ENCODE data around the gene GSN. TPM values are rescaled to one million over a fixed set of nuclear protein-coding genes. Genes with fewer than 3 reads are reported as not detected.

GSN gene
- total RNA-seq, 3 donors from 2014 or later: 1,290 to 13,922 (median 1,437) TPM

GRCh38 chr9:121371495-121372061 is 103.6 kb downstream of the GSN start:
- no peak for DNase-seq (ENCODE audit: low spot score in 2 of 2)
- H3K27ac ChIP-seq: peak overlapping the region; percentile 96 to 99
- H3K9me3 ChIP-seq: no peaks in the 10 kb centered on the region
- intact Hi-C loops (cut with DNase I; ENCODE audit: low total_unique reads): loop anchor here (5.0 kb wide), 1 partner anchor 49 kb away; no protein-coding TSS in a partner anchor
- H3K36me3 ChIP-seq: no peaks in the 10 kb centered on the region
- H3K4me1 ChIP-seq: peaks cover 4 to 25% of the 10 kb centered on the region in 2 donors
- no peak overlapping the region for H3K4me3 ChIP-seq
- H3K27me3 ChIP-seq: no peaks in the 10 kb centered on the region
- no peak for TF ChIP-seq POLR2A (IDR thresholded peaks at IDR 0.05)
- TF ChIP-seq POLR2AphosphoS5 (IDR thresholded peaks at IDR 0.05): no peak
- TF ChIP-seq CTCF (IDR thresholded peaks at IDR 0.05): no peak

GRCh38 chr9:121372239-121373010 is 104.5 kb downstream of the GSN start:
- Histone ChIP-seq H3K4me1 (peaks cover 4 to 21% of the 10 kb centered on the region in 2 donors), H3K27me3 (no peaks in the 10 kb centered on the region), H3K36me3 (no peaks in the 10 kb centered on the region), H3K9me3 (no peaks in the 10 kb centered on the region), H3K4me3 (no peak overlapping the region), H3K27ac (peak overlapping the region; percentile 96 to 99)
- no peak for DNase-seq (ENCODE audit: low spot score in 2 of 2)
- intact Hi-C loops (cut with DNase I; ENCODE audit: low total_unique reads): loop anchor here (5.0 kb wide), 1 partner anchor 50 kb away; no protein-coding TSS in a partner anchor
- TF ChIP-seq POLR2A (IDR thresholded peaks at IDR 0.05) (no peak), POLR2AphosphoS5 (IDR thresholded peaks at IDR 0.05) (no peak), CTCF (IDR thresholded peaks at IDR 0.05) (no peak)

- no peak for DNase-seq (ENCODE audit: low spot score in 2 of 2)
- H3K4me1 ChIP-seq: peaks cover 4 to 14% of the 10 kb centered on the region in 2 donors
- H3K36me3 ChIP-seq: no peaks in the 10 kb centered on the region
- peak overlapping the region; percentile 96 to 99 for H3K27ac ChIP-seq
- H3K9me3 ChIP-seq: no peaks in the 10 kb centered on the region
- TF ChIP-seq POLR2A (IDR thresholded peaks at IDR 0.05) (no peak), CTCF (IDR thresholded peaks at IDR 0.05) (no peak), POLR2AphosphoS5 (IDR thresholded peaks at IDR 0.05) (no peak)
- no peaks in the 10 kb centered on the region for H3K27me3 ChIP-seq
- intact Hi-C loops (cut with DNase I; ENCODE audit: low total_unique reads): loop anchor here (5.0 kb wide), 1 partner anchor 51 kb away; no protein-coding TSS in a partner anchor
- H3K4me3 ChIP-seq: no peak overlapping the region
Measured at GRCh38 chr9:121373011-121373729, 105.2 kb downstream of the GSN start.

GRCh38 chr9:121376214-121376830 is 108.4 kb downstream of the GSN start:
- DNase-seq (ENCODE audit: low spot score in 2 of 2): no peak
- intact Hi-C loops (cut with DNase I; ENCODE audit: low total_unique reads): no loop called here
- no peak for TF ChIP-seq POLR2AphosphoS5 (IDR thresholded peaks at IDR 0.05)
- TF ChIP-seq CTCF (IDR thresholded peaks at IDR 0.05): peak in 2 of 3 donors; percentile 45 to 46
- no peak overlapping the region for H3K4me3 ChIP-seq
- H3K9me3 ChIP-seq: no peaks in the 10 kb centered on the region
- peaks cover 4 to 14% of the 10 kb centered on the region in 2 donors for H3K4me1 ChIP-seq
- H3K27ac ChIP-seq: no peak overlapping the region
- no peaks in the 10 kb centered on the region for H3K27me3 ChIP-seq
- no peaks in the 10 kb centered on the region for H3K36me3 ChIP-seq

Measured in breast epithelium (tissue), 4 donors.